HepG2 (cell line): ENCODE data around the gene NRSN2. TPM values are rescaled to one million over a fixed set of nuclear protein-coding genes. Genes with fewer than 3 reads are reported as not detected.

Experiments
- AHR ChIP-seq: IDR thresholded peaks from 2 replicates; pipeline ENCODE4 v1.6.1; 2018; ENCODE audit warnings: missing genetic modification reagents, missing compliant biosample characterization
- ATF7 ChIP-seq, 2 experiments: fragments of 450-650 bp in 1 of 2; sonication (generic) in 1 of 2; formaldehyde crosslinking in 1 of 2; IDR thresholded peaks; 2 replicates each; pipeline versions ENCODE4 v1.4.0 to v1.6.1; 2016 to 2020; ENCODE audit warnings: antibody characterized with exemption in 1 of 2, mild to moderate bottlenecking in 1 of 2, missing genetic modification reagents in 1 of 2
- HNRNPUL1 ChIP-seq: fragments of 200-400 bp; formaldehyde crosslinking; IDR thresholded peaks from 2 replicates; pipeline ENCODE4 v1.6.1; 2017; ENCODE audit warnings: low read depth, mild to moderate bottlenecking, low read length, moderate library complexity
- IRX3 ChIP-seq: sonication (generic); formaldehyde crosslinking; IDR thresholded peaks from 2 replicates; pipeline ENCODE4 v1.8.1; 2023; ENCODE audit warnings: mild to moderate bottlenecking, low read depth, missing genetic modification reagents, borderline replicate concordance
- KDM5A ChIP-seq: fragments of 200-600 bp; sonication (generic); IDR thresholded peaks from 2 replicates; pipeline ENCODE4 v1.7.0; 2018; ENCODE audit warnings: antibody characterized with exemption, mild to moderate bottlenecking, low read length, borderline replicate concordance
- MED8 ChIP-seq: sonication (generic); formaldehyde crosslinking; IDR thresholded peaks from 2 replicates; pipeline ENCODE4 v1.8.1; 2023; ENCODE audit warnings: mild to moderate bottlenecking, missing genetic modification reagents; ENCODE audit not compliant: insufficient replicate concordance
- NFRKB ChIP-seq: fragments of 450-650 bp; IDR thresholded peaks from 2 replicates; pipeline ENCODE4 v1.6.1; 2017
- POLR2A ChIP-seq, 2 experiments: IDR thresholded peaks; 2 replicates each; pipeline ENCODE4 v1.6.1; 2011; ENCODE audit warnings: low read depth in 2 of 2, low read length in 2 of 2, mild to moderate bottlenecking in 1 of 2, moderate library complexity in 1 of 2; ENCODE audit not compliant: insufficient read depth in 1 of 2
- SP5 ChIP-seq: IDR thresholded peaks from 2 replicates; pipeline ENCODE4 v1.6.1; 2016; ENCODE audit warnings: low read depth, borderline replicate concordance
- TCF7L2 ChIP-seq: IDR thresholded peaks from 2 replicates; pipeline ENCODE4 v1.6.1; 2011; ENCODE audit warnings: mild to moderate bottlenecking, low read depth, low read length, moderate library complexity
- ZBTB7A ChIP-seq: sonication (generic); formaldehyde crosslinking; IDR thresholded peaks from 2 replicates; pipeline ENCODE4 v1.8.0; 2022; ENCODE audit warnings: mild to moderate bottlenecking, missing genetic modification reagents
- ZFP36L2 ChIP-seq: sonication (generic); formaldehyde crosslinking; IDR thresholded peaks from 2 replicates; pipeline ENCODE4 v1.4.0; 2020; ENCODE audit warnings: missing genetic modification reagents
- ZFP37 ChIP-seq: sonication (generic); formaldehyde crosslinking; IDR thresholded peaks from 2 replicates; pipeline ENCODE4 v1.4.0; 2020; ENCODE audit warnings: missing genetic modification reagents, borderline replicate concordance
- ZNF549 ChIP-seq: sonication (generic); formaldehyde crosslinking; IDR thresholded peaks from 2 replicates; pipeline ENCODE4 v1.5.0; 2020; ENCODE audit warnings: missing genetic modification reagents
- ZNF589 ChIP-seq: sonication (generic); formaldehyde crosslinking; conservative IDR thresholded peaks from 2 replicates; pipeline ENCODE4 v1.8.0; 2022; ENCODE audit warnings: mild to moderate bottlenecking, moderate library complexity, missing genetic modification reagents
- polyA plus RNA-seq, 8 experiments: library from polyadenylated mRNA; depleted of rRNA in 3 of 8; stranded (reverse) in 7 of 8; unstranded in 1 of 8; fragments of >200 nt; fragmentation: Illumina TruSeq in 4 of 8; extraction: Trizol in 4 of 8; gene quantifications; 2 replicates each; pipeline versions ENCODE4 v1.2.1 to v1.2.3, GENCODE V29; 2011 to 2016; ENCODE audit warnings: low read depth in 4 of 8, missing spikeins in 1 of 8, mixed read lengths in 1 of 8; ENCODE audit not compliant: insufficient read depth in 1 of 8
- total RNA-seq, 5 experiments: library from RNA; depleted of rRNA; stranded (reverse); fragments of >200 nt; fragmentation: Illumina TruSeq; extraction: Trizol; gene quantifications; 2 replicates each; pipeline ENCODE4 v1.2.3, GENCODE V29; 2016; ENCODE audit warnings: low read depth in 1 of 5
- TF ChIP-seq, protein P1 (sequence below): sonication (generic); formaldehyde crosslinking; IDR thresholded peaks from 2 replicates; pipeline ENCODE4 v1.4.0; 2020; ENCODE audit warnings: mild to moderate bottlenecking, missing genetic modification reagents
- TF ChIP-seq, protein P2 (sequence below): sonication (generic); formaldehyde crosslinking; IDR thresholded peaks from 2 replicates; pipeline ENCODE4 v1.4.0; 2020; ENCODE audit warnings: missing genetic modification reagents, borderline replicate concordance
- TF ChIP-seq, protein P3 (sequence below): sonication (generic); formaldehyde crosslinking; IDR thresholded peaks from 2 replicates; pipeline ENCODE4 v1.8.1; 2022; ENCODE audit warnings: mild to moderate bottlenecking, missing genetic modification reagents
- TF ChIP-seq, protein P4 (sequence below): IDR thresholded peaks from 2 replicates; pipeline ENCODE4 v1.6.1; 2016; ENCODE audit warnings: low read depth, control low read depth

NRSN2 gene
- total and polyA plus RNA-seq, 2 of the 13 experiments (the other 11 are each of a cell fraction or from before 2014, with no cell fraction given), result 32.3 to 49.4 TPM

DNA sequence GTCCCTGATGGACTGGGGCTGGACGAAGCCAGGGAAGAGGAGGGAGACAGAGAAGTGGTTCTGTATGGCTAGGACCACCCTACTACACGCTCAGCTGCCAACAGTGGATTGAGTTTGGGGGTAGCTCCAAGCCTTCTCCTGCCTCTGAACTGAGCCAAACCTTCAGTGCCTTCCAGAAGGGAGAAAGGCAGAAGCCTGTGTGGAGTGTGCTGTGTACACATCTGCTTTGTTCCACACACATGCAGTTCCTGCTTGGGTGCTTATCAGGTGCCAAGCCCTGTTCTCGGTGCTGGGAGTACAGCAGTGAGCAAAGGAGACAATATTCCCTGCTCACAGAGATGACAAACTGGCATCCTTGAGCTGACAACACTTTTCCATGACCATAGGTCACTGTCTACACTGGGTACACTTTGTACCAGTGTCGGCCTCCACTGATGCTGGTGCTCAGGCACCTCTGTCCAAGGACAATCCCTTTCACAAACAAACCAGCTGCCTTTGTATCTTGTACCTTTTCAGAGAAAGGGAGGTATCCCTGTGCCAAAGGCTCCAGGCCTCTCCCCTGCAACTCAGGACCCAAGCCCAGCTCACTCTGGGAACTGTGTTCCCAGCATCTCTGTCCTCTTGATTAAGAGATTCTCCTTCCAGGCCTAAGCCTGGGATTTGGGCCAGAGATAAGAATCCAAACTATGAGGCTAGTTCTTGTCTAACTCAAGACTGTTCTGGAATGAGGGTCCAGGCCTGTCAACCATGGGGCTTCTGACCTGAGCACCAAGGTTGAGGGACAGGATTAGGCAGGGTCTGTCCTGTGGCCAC lies 49.9 kb downstream of the NRSN2 start (continued):
- TF ChIP-seq KDM5A (peak; percentile 57; the same call in 1 of the 2 replicates), NFRKB (no peak), IRX3 (CRISPR knock-in tag) (peak; percentile 80; the same call in 1 of the 2 replicates), TCF7L2 (peak; percentile 73; the same call in 1 of the 2 replicates), SP5 (peak; percentile 59; the same call in 1 of the 2 replicates), ZNF549 (CRISPR knock-in tag) (peak; percentile 79; the same call in 1 of the 2 replicates), ATF7 (IDR thresholded peaks at IDR 0.05) (peak; percentile 63), ATF7 (CRISPR knock-in tag; IDR thresholded peaks at IDR 0.05) (peak; percentile 68; the same call in 1 of the 2 replicates), POLR2A (IDR thresholded peaks at IDR 0.05; ENCODE audit: insufficient read depth in 1 of 2, low read depth in 2 of 2, low read length in 2 of 2) (peak; percentile 23 to 65; a peak in 3 of 4 replicates), ZNF589 (CRISPR knock-in tag) (no peak; the same call in 1 of the 2 replicates), ZBTB7A (CRISPR knock-in tag) (peak; percentile 42; the same call in 1 of the 2 replicates), ZFP37 (CRISPR knock-in tag) (no peak), MED8 (CRISPR knock-in tag) (peak; percentile 56), ZFP36L2 (CRISPR knock-in tag) (no peak), AHR (CRISPR knock-in tag) (no peak), HNRNPUL1 (no peak)
- TF ChIP-seq, protein P1, sequence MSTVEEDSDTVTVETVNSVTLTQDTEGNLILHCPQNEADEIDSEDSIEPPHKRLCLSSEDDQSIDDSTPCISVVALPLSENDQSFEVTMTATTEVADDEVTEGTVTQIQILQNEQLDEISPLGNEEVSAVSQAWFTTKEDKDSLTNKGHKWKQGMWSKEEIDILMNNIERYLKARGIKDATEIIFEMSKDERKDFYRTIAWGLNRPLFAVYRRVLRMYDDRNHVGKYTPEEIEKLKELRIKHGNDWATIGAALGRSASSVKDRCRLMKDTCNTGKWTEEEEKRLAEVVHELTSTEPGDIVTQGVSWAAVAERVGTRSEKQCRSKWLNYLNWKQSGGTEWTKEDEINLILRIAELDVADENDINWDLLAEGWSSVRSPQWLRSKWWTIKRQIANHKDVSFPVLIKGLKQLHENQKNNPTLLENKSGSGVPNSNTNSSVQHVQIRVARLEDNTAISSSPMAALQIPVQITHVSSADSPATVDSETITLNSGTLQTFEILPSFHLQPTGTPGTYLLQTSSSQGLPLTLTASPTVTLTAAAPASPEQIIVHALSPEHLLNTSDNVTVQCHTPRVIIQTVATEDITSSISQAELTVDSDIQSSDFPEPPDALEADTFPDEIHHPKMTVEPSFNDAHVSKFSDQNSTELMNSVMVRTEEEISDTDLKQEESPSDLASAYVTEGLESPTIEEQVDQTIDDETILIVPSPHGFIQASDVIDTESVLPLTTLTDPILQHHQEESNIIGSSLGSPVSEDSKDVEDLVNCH (CRISPR knock-in tag), result no peak; the same call in 1 of the 2 replicates
- TF ChIP-seq, protein P2, sequence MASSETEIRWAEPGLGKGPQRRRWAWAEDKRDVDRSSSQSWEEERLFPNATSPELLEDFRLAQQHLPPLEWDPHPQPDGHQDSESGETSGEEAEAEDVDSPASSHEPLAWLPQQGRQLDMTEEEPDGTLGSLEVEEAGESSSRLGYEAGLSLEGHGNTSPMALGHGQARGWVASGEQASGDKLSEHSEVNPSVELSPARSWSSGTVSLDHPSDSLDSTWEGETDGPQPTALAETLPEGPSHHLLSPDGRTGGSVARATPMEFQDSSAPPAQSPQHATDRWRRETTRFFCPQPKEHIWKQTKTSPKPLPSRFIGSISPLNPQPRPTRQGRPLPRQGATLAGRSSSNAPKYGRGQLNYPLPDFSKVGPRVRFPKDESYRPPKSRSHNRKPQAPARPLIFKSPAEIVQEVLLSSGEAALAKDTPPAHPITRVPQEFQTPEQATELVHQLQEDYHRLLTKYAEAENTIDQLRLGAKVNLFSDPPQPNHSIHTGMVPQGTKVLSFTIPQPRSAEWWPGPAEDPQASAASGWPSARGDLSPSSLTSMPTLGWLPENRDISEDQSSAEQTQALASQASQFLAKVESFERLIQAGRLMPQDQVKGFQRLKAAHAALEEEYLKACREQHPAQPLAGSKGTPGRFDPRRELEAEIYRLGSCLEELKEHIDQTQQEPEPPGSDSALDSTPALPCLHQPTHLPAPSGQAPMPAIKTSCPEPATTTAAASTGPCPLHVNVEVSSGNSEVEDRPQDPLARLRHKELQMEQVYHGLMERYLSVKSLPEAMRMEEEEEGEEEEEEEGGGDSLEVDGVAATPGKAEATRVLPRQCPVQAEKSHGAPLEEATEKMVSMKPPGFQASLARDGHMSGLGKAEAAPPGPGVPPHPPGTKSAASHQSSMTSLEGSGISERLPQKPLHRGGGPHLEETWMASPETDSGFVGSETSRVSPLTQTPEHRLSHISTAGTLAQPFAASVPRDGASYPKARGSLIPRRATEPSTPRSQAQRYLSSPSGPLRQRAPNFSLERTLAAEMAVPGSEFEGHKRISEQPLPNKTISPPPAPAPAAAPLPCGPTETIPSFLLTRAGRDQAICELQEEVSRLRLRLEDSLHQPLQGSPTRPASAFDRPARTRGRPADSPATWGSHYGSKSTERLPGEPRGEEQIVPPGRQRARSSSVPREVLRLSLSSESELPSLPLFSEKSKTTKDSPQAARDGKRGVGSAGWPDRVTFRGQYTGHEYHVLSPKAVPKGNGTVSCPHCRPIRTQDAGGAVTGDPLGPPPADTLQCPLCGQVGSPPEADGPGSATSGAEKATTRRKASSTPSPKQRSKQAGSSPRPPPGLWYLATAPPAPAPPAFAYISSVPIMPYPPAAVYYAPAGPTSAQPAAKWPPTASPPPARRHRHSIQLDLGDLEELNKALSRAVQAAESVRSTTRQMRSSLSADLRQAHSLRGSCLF (CRISPR knock-in tag), result no peak
- TF ChIP-seq, protein P3, sequence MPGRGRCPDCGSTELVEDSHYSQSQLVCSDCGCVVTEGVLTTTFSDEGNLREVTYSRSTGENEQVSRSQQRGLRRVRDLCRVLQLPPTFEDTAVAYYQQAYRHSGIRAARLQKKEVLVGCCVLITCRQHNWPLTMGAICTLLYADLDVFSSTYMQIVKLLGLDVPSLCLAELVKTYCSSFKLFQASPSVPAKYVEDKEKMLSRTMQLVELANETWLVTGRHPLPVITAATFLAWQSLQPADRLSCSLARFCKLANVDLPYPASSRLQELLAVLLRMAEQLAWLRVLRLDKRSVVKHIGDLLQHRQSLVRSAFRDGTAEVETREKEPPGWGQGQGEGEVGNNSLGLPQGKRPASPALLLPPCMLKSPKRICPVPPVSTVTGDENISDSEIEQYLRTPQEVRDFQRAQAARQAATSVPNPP (CRISPR knock-in tag), result peak; percentile 85; the same call in 1 of the 2 replicates
- TF ChIP-seq, protein P4, sequence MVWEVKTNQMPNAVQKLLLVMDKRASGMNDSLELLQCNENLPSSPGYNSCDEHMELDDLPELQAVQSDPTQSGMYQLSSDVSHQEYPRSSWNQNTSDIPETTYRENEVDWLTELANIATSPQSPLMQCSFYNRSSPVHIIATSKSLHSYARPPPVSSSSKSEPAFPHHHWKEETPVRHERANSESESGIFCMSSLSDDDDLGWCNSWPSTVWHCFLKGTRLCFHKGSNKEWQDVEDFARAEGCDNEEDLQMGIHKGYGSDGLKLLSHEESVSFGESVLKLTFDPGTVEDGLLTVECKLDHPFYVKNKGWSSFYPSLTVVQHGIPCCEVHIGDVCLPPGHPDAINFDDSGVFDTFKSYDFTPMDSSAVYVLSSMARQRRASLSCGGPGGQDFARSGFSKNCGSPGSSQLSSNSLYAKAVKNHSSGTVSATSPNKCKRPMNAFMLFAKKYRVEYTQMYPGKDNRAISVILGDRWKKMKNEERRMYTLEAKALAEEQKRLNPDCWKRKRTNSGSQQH (CRISPR knock-in tag), result no peak
